HG03442 (cell line): Measurements from ENCODE around the gene GSTA1.
"Not testable (repeated sequence)": the region's sequence is repeated elsewhere in the genome, so short reads cannot be mapped to it uniquely, and the experiment has no call there.

ENCODE experiments used
- ATAC-seq: cut with Tn5 transposase; IDR thresholded peaks from one replicate; pipeline ENCODE4 v1.9.1; 2021; ENCODE audit warnings: mild to moderate bottlenecking, moderate library complexity; ENCODE audit not compliant: unreplicated experiment

The GSTA1 gene

DNA sequence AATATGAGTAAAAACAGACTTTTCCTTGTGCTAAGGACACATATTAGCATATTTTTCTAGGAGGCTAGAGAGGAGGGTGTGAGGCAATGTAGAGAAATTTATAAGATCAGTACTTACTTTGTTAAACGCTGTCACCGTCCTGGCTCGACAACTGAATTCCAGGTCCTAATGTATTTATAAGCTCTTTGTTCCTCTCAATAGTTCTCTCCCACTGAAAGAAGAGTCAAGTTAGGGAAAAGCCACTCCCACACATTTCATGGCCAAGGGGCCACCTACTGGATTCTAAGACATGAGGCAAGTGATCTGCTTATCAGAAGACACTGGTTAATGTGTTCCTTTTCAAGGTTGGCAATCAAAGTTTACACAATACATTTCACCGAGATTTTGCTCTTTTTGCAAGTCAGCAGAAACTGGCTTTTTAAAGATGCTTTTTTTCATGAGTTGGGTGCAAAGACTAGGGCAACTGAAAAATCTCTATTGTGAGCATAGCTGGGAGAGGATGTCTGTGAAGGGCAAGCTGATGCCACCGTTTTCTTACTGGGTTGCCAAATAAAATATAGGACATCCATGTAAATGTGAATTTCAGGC is at the start of gene GSTA1:
Gene GSTA1 (minus strand): TSS at position 149 of the 588 bp plus-strand sequence. CDS start 4,549 bp downstream, outside the sequence.
- ATAC-seq, result not testable (repeated sequence)

DNA sequence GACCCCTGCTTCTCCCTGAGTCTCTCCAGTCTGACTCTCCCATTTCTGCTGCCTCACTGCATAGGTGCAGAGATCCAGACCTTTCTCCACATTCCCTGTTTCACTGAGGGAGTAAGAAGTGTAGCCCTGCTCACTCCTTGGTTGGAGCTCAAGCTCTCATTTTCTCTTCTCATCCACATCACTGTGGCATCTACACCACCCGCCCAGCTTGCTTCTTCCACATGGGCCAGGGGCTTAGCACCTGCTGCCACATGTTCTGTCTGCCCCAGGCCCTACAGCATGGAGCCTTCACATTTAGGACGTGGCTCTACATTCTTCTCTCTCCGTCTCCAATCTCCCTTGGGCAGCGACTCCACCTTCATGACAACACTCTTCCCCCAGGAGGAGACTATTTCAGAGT is 45.5 kb upstream of the GSTA1 start:
- ATAC-seq, result no peak

DNA sequence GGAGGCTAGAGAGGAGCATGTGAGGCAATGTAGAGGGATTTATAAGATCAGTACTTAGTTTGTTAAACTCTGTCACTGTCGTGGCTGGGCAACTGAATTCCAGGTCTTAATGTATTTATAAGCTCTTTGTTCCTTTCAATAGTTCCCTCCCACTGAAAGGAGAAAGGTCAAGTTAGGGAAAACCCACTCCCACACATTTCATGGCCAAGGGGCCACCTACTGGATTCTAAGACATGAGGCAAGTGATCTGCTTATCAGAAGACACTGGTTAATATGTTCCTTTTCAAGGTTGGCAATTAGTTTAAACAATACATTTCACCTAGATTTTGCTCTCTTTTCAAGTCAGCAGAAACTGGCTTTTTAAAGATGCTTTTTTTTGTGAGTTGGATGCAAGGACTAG is 42.4 kb upstream of the GSTA1 start:
- ATAC-seq, result no peak

DNA sequence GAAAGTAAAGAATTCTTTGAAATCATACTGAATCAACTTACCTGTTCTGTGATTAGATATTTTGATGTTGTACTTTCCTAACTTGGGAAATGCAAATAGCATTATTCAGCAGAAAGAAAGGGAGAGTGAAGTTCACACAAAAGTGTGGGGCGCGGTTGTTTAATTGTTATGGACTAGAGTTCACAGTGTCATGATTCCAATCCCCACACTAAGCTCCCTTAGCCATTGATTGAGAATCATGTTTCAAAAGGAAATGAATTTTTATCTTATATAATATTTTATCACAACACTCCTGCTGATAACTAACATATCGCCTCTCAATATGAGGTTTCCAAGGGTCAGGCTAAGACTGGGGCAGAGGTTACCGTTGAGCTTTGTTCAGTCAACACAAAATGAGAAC is 40.0 kb upstream of the GSTA1 start:
- no peak for ATAC-seq

DNA sequence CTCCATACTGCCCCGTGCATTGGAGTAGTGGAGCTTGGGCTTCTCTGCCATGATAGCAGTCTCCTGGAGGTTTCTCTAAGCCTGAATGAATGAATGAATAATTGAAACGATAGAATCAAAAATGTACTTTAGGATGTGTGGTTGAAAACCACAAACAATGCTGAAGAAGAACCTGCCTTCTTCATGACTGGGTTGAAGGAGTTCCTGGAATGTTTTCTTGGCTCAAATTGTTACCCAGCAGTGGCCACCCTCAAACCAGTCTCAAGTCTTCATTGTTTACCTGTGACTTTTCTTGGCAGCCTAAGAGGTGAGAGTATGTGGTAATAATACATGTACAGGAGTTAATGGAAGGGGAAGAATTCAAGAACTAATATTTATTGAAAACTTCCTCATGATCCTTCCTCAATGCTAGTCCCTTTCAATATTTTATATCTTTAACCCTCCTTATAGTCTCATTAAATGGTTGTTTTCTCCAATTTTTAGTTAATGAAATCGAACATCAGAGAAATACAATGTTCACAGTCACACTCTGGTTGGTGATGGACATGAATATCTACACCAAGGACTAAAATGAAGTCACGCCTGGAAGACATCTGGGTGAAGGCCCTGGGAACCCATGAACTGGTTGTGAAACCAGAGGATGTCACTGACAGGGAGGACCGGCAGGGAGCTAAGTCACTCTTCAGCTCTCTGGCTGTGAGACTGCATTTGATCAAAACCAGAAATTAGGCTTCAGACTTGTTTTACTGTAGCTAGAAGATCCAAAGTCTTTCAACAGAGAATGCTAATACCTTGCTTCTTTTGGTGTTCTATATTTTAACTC is 37.4 kb upstream of the GSTA1 start, which contains the start of gene GSTA5:
Gene GSTA5 (minus strand): TSS at position 51 of the 823 bp plus-strand sequence.
- no peak for ATAC-seq

DNA sequence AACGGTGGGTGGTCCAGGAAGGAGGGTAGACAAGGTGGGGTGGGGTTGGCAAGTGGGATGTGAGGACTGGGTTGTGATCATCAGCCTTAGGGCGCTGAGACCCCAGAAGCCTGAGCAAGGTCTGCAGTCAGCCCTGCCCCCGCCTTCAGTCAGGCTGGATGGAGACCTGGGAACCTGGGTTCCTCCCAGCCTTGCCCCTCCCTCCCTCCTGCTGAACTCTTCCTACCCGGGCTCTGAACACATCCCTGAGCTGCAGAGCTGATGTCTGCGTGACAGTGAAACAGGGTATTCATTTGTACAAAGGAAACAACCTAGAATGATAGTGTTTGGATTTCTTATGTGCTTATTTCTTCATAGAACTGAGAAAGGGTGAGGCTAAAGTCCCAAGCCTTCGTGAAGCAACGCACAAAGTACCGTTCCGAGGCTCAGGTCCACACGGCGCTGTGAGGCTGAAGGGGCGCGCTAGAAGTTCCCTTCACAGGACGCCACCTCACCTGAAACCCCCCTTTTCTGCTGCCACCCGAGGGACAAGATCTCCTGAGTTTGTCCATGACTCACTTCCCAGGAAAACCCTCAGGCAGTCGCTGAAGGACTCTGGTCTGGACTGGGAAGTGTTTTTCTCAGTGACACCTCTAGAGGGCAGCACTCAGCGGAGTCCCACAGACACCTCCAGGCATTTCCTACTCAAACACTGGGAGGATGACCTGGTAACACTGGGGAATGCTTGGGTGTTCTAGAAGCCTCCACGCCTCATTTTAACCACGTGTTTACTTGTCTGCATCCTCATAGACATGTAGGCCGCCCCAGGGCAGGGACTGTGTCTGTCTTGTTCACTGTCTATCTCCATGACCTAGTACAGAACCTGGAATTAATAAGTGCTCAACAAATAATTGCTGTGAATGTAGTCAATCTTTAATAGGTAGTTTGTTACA is 35.8 kb upstream of the GSTA1 start:
- peak; percentile 77 for ATAC-seq

DNA sequence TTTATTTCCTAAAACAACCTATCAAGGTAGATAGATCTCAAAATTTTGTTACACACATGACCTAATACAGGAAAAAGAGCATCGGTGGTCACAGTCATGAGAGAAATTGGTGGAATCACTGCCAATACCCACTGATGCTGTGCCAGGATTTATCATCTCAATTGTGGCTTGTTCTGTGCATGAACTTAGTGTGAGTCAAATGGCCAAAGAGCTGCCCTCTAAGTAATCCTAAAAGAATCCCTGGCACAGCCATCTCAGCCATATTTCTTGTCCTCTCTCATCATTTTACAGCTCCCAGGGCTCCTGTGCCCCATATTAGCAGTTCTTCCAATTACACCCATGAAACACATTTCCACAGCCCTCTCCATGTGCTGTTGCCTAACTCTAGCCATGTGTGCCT is 30.9 kb upstream of the GSTA1 start:
- ATAC-seq, result no peak

DNA sequence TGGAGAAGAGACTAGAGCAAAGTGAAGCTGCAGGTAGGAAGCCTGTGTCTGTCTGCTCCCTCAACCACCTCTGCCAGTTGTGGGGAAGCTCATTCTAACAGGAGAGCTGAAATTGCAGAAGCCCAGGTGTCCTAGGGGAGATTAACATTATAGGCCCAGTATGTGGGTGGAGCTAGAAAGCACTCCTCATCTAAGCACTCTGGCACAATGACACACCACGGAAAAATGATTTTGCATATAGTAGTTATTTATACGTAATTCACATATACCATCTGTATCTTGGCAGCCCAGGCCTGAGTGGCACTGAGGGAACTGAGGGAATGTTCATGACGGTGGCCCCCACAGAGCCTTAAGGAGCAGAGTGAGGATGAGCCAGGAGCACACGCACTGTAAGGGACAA is 27.3 kb upstream of the GSTA1 start:
- ATAC-seq, result not testable (repeated sequence)

DNA sequence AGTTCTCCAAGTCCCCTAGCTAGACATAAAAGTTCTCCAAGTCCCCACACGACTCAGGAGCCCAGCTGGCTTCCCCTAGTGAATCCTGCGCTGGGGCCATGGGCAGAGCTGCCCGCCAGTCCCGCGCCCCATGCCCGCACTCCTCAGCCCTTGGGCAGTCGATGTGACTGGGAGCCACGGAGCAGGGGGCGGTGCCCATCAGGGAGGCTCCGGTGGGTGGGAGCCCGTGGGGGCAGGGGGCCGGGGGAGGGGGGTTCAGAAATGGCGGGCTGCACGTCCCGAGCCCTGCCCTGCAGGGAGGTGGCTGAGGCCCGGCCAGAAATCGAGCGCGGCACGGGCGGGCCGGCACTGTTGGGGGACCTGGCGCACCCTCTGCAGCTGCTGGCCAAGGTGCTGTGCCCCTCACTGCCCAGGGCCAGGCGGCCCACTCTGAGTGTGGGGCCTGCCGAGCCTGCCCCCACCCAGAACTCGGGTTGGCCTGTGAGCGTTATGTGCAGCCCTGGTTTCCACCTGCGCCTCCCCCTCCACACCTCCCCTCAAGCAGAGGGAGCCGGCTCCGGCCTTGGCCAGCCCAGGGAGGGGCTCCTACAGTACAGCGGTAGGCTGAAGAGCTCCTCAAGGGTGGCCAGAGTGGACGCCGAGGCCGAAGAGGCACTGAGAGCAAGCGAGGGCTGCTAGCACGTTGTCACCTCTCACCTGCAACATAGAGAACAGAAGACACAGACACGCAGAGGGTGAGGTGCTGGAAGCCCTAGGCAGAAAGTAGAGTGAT is 25.6 kb upstream of the GSTA1 start:
- ATAC-seq, result no peak

DNA sequence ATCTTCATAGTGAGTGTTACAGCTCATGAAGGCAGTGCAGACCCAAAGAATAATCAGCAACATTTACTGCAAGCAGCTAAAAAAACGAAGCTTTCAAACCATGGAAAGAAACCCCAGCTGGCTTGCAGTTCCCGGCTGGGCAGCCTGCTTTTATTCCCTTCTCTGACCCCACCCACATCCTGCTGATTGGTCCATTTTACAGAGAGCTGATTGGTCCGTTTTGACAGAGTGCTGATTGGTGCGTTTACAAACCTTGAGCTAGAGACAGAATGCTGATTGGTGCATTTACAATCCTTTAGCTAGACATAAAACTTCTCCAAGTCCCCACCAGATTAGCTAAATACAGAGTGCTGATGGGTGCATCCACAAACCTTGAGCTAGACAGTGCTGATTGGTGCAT is 25.0 kb upstream of the GSTA1 start:
- ATAC-seq, result not testable (repeated sequence)

DNA sequence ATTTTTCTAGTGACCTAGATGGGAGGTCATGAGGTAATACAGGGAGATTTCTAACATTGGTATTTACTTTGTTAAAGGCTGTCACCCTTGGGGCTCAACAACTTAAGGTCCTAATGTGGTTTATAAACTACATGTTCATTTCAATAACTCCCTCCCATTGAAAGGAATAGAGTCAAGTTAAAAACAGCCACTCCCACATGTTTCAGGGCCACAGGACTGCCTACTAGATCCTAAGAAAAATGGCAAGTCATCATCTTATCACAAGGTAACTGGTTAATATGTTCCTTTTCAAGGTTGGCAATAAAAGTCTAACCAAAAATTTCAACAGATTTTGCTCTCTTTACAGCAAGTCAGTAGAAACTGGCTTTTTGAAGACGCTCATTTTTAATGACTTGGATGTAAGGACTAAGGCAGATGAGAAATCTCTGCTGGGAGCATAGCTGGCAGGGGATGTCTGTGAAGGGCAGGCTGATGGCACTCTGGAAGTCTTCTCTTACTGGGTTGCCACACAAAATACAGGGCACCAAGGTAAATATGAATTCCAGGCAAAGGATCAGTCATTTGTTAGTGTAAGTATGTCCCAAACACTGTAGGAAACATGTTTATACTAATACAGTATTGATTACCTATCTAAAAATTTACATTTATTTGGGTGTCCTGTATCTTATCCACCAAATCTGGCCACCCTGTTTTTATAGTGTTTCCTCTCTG is 23.6 kb upstream of the GSTA1 start:
- not testable (repeated sequence) for ATAC-seq

DNA sequence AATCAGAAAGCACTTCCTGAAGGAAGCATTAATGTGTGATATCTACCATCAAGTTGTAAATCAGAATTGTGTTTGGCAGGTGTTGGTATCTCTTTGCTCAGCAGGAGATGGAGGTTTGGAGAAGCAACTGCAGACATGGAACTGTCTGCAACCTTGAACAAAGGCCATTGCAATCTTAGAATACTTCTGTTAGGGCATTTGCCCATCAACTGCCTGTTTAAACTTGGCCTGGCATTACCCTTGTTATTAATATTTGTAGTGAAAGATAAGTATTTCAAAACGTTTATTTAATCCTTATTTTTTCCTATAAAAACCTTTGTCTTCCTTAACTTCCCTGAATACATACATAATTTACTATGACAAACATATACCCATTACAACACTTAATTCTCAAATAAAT is 22.9 kb upstream of the GSTA1 start:
- no peak for ATAC-seq

DNA sequence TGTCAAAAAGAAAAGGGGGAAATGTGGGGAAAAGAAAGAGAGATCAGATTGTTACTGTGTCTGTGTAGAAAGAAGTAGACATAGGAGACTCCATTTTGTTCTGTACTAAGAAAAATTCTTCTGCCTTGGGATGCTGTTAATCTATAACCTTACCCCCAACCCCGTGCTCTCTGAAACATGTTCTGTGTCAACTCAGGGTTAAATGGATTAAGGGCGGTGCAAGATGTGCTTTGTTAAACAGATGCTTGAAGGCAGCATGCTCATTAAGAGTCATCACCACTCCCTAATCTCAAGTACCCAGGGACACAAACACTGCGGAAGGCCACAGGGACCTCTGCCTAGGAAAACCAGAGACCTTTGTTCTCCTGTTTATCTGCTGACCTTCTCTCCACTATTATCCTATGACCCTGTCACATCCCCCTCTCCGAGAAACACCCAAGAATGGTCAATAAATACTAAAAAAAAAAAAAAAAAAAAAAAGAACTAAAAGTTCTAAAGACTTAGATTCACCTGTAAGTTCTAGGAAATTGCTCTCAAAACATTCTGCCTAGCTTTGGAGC is 22.4 kb upstream of the GSTA1 start:
- not testable (repeated sequence) for ATAC-seq

DNA sequence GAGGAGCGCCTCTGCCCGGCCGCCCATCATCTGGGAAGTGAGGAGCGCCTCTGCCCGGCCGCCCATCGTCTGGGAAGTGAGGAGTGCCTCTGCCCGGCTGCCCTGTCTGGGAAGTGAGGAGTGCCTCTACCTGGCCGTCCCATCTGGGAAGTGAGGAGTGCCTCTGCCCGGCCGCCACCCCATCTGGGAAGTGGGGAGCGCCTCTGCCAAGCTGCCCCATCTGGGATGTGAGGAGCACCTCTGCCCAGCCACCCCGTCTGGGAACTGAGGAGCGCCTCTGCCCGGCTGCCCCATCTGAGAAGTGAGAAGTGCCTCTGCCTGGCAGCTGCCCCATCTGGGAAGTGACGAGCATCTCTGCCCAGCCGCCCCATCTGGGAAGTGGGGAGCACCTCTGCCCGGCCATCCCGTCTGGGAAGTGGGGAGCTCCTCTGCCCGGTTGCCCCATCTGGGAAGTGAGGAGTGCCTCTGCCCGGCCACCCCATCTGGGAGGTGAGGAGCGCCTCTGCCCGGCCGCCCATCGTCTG is 21.7 kb upstream of the GSTA1 start:
- not testable (repeated sequence) for ATAC-seq

DNA sequence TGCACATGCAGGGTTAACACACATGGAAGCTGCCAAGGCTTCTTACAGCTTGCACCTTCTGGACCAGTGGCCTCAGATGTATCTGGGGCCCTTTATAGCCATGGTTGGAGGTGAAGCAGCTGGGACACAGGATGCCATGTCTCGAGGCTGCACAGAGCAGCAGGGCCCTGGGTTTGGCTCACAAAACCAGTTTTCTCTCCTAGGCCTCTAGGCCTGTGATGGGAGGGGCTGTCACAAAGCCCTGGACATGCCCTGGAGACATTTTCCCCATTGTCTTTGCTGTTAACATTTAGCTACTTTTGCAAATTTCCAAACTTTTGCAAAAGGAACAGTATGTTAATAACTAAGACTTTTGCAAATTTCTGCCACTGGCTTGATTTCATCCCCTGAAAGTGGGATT is 18.2 kb upstream of the GSTA1 start:
- no peak for ATAC-seq

DNA sequence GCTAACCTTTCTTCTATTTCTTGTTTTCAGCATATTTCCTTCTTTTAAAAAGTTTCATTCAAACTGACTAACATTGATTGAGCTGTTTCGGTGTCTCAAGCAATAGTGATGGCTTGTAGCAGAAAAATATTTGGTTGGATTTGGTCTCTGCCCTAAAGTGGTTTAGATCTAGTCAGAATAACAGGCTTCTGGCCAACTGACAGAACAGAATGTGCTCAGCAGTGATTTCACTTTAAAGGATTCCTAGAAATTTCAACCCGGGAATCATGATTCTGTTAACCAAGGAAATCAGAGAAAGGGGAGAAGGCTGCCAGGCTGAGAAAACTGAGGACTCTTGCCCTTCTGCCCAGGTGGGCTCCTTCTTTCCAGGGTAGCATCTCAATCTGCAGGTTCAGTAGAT is 16.6 kb upstream of the GSTA1 start:
- ATAC-seq, result no peak

DNA sequence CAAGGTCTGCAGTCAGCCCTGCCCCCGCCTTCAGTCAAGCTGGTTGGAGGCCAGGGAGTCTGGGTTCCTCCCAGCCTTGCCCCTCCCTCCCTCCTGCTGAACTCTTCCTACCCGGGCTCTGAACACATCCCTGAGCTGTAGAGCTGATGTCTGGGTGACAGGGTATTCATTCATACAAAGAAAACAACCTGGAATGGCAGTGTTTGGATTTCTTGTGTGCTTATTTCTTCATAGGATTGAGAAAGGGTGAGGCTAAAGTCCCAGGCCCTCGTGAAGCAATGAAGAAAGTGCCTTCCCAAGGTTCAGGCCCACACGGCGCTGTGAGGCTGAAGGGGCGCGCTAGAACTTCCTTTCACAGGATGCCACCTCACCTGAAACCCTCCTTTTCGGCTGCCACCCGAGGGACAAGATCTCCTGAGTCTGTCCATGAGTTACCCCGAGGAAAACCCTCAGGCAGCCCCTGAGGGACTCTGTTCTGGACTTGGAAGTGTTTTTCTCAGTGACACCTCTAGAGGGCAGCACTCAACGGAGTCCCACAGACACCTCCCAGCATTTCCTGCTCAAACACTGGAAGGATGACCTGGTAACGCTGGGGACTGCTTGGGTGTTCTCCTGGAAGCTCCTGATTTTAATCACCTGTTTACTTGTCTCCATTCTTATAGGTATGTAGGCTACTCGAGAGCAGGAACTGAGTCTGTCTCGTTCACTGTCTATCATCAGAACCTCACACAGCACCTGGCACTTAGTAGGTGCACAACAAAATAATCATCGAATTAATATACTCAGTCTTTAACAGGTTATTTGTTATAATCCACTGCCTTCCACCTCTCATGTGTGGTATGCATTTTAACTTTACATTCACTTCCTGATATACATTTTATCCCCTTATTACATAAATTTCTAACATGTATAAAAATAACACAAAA is 11.8 kb upstream of the GSTA1 start:
- ATAC-seq, result peak; percentile 91

DNA sequence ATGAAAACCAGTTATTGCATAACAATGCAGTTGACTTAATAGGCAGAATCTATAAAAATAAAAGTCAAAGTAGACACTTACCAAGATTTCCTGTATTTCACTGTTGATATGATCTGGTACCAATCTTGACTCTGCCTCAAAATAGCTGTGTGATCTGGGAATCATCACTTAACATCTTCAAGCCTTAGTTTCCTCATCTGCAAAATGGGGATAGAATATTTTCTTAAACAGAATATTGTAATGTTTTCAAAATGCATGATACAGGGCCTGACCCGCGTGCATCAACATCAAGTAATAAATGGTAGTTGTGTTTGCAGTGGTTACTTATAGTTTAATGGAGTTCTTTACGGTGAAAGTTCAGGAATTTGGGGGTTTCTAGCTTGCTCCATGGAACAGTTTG is 10.9 kb upstream of the GSTA1 start:
- not testable (repeated sequence) for ATAC-seq
